Measurements from ENCODE around the gene LAMA5.

LAMA5 gene

GRCh38 chr20:62332989-62333819, 33.9 kb downstream of the LAMA5 start:
- H3K27me3 ChIP-seq (replicated peaks; ENCODE audit: control insufficient read depth, insufficient read depth, low read length), result no peaks in the 10 kb centered on the region
- H3K9ac ChIP-seq (ENCODE audit: low read length), result no peak overlapping the region
- no peaks in the 10 kb centered on the region for H3K4me1 ChIP-seq (ENCODE audit: control insufficient read depth, insufficient read depth, low read length)
- no peaks in the 10 kb centered on the region for H3K9me3 ChIP-seq (ENCODE audit: control insufficient read depth, low read length)
- no peak for DNase-seq (ENCODE audit: low read depth)
- H3K4me3 ChIP-seq (ENCODE audit: low read length), result no peak overlapping the region
- no peaks in the 10 kb centered on the region for H3K36me3 ChIP-seq (ENCODE audit: control insufficient read depth, insufficient read depth, low read length, severe bottlenecking)

GRCh38 chr20:62332421-62332820, 34.7 kb downstream of the LAMA5 start:
- Histone ChIP-seq H3K4me3 (ENCODE audit: low read length) (no peak overlapping the region), H3K4me1 (ENCODE audit: control insufficient read depth, insufficient read depth, low read length) (no peaks in the 10 kb centered on the region), H3K36me3 (ENCODE audit: control insufficient read depth, insufficient read depth, low read length, severe bottlenecking) (peaks cover 2% of the 10 kb centered on the region), H3K27me3 (replicated peaks; ENCODE audit: control insufficient read depth, insufficient read depth, low read length) (no peaks in the 10 kb centered on the region), H3K9ac (ENCODE audit: low read length) (no peak overlapping the region), H3K9me3 (ENCODE audit: control insufficient read depth, low read length) (no peaks in the 10 kb centered on the region)
- no peak for DNase-seq (ENCODE audit: low read depth)

GRCh38 chr20:62331347-62331746, 35.8 kb downstream of the LAMA5 start:
- DNase-seq (ENCODE audit: low read depth), result no peak
- H3K4me1 ChIP-seq (ENCODE audit: control insufficient read depth, insufficient read depth, low read length), result no peaks in the 10 kb centered on the region
- no peaks in the 10 kb centered on the region for H3K27me3 ChIP-seq (replicated peaks; ENCODE audit: control insufficient read depth, insufficient read depth, low read length)
- no peak overlapping the region for H3K4me3 ChIP-seq (ENCODE audit: low read length)
- H3K9me3 ChIP-seq (ENCODE audit: control insufficient read depth, low read length), result no peaks in the 10 kb centered on the region
- peaks cover 5% of the 10 kb centered on the region for H3K36me3 ChIP-seq (ENCODE audit: control insufficient read depth, insufficient read depth, low read length, severe bottlenecking)
- no peak overlapping the region for H3K9ac ChIP-seq (ENCODE audit: low read length)

GRCh38 chr20:62330576-62331317, 36.4 kb downstream of the LAMA5 start:
- Histone ChIP-seq H3K27me3 (replicated peaks; ENCODE audit: control insufficient read depth, insufficient read depth, low read length) (no peaks in the 10 kb centered on the region), H3K4me1 (ENCODE audit: control insufficient read depth, insufficient read depth, low read length) (no peaks in the 10 kb centered on the region), H3K4me3 (ENCODE audit: low read length) (no peak overlapping the region), H3K36me3 (ENCODE audit: control insufficient read depth, insufficient read depth, low read length, severe bottlenecking) (peaks cover 5% of the 10 kb centered on the region), H3K9ac (ENCODE audit: low read length) (no peak overlapping the region), H3K9me3 (ENCODE audit: control insufficient read depth, low read length) (no peaks in the 10 kb centered on the region)
- DNase-seq (ENCODE audit: low read depth), result no peak

GRCh38 chr20:62329389-62330377, 37.4 kb downstream of the LAMA5 start:
- H3K36me3 ChIP-seq (ENCODE audit: control insufficient read depth, insufficient read depth, low read length, severe bottlenecking), result peaks cover 10% of the 10 kb centered on the region

GRCh38 chr20:62328684-62329388, 38.3 kb downstream of the LAMA5 start:
- H3K36me3 ChIP-seq (ENCODE audit: control insufficient read depth, insufficient read depth, low read length, severe bottlenecking), result peaks cover 10% of the 10 kb centered on the region
- H3K9me3 ChIP-seq (ENCODE audit: control insufficient read depth, low read length), result no peaks in the 10 kb centered on the region
- H3K27me3 ChIP-seq (replicated peaks; ENCODE audit: control insufficient read depth, insufficient read depth, low read length), result no peaks in the 10 kb centered on the region
- no peak overlapping the region for H3K9ac ChIP-seq (ENCODE audit: low read length)
- DNase-seq (ENCODE audit: low read depth), result no peak
- no peaks in the 10 kb centered on the region for H3K4me1 ChIP-seq (ENCODE audit: control insufficient read depth, insufficient read depth, low read length)
- no peak overlapping the region for H3K4me3 ChIP-seq (ENCODE audit: low read length)

More at GRCh38 chr20:62329389-62330377, 37.4 kb downstream of the LAMA5 start:
- Histone ChIP-seq H3K4me3 (ENCODE audit: low read length) (no peak overlapping the region), H3K9me3 (ENCODE audit: control insufficient read depth, low read length) (no peaks in the 10 kb centered on the region), H3K4me1 (ENCODE audit: control insufficient read depth, insufficient read depth, low read length) (no peaks in the 10 kb centered on the region), H3K9ac (ENCODE audit: low read length) (no peak overlapping the region), H3K27me3 (replicated peaks; ENCODE audit: control insufficient read depth, insufficient read depth, low read length) (no peaks in the 10 kb centered on the region)
- DNase-seq (ENCODE audit: low read depth), result no peak

- no peaks in the 10 kb centered on the region for H3K9me3 ChIP-seq (ENCODE audit: control insufficient read depth, low read length)
- no peak overlapping the region for H3K4me3 ChIP-seq (ENCODE audit: low read length)
- no peak for DNase-seq (ENCODE audit: low read depth)
- no peaks in the 10 kb centered on the region for H3K4me1 ChIP-seq (ENCODE audit: control insufficient read depth, insufficient read depth, low read length)
- H3K9ac ChIP-seq (ENCODE audit: low read length), result no peak overlapping the region
- H3K36me3 ChIP-seq (ENCODE audit: control insufficient read depth, insufficient read depth, low read length, severe bottlenecking), result peaks cover 10% of the 10 kb centered on the region
- H3K27me3 ChIP-seq (replicated peaks; ENCODE audit: control insufficient read depth, insufficient read depth, low read length), result no peaks in the 10 kb centered on the region
These were observed 39.2 kb downstream of the LAMA5 start for GRCh38 chr20:62327726-62328495.

GRCh38 chr20:62326959-62327725, 40.0 kb downstream of the LAMA5 start:
- no peak for DNase-seq (ENCODE audit: low read depth)
- Histone ChIP-seq H3K27me3 (replicated peaks; ENCODE audit: control insufficient read depth, insufficient read depth, low read length) (no peaks in the 10 kb centered on the region), H3K4me1 (ENCODE audit: control insufficient read depth, insufficient read depth, low read length) (no peaks in the 10 kb centered on the region), H3K4me3 (ENCODE audit: low read length) (no peak overlapping the region), H3K36me3 (ENCODE audit: control insufficient read depth, insufficient read depth, low read length, severe bottlenecking) (peaks cover 10% of the 10 kb centered on the region), H3K9me3 (ENCODE audit: control insufficient read depth, low read length) (no peaks in the 10 kb centered on the region), H3K9ac (ENCODE audit: low read length) (no peak overlapping the region)

- Histone ChIP-seq H3K9ac (ENCODE audit: low read length) (no peak overlapping the region), H3K9me3 (ENCODE audit: control insufficient read depth, low read length) (no peaks in the 10 kb centered on the region), H3K36me3 (ENCODE audit: control insufficient read depth, insufficient read depth, low read length, severe bottlenecking) (peaks cover 10% of the 10 kb centered on the region), H3K4me3 (ENCODE audit: low read length) (no peak overlapping the region), H3K27me3 (replicated peaks; ENCODE audit: control insufficient read depth, insufficient read depth, low read length) (no peaks in the 10 kb centered on the region), H3K4me1 (ENCODE audit: control insufficient read depth, insufficient read depth, low read length) (no peaks in the 10 kb centered on the region)
- DNase-seq (ENCODE audit: low read depth), result no peak
These were observed 40.6 kb downstream of the LAMA5 start for GRCh38 chr20:62326559-62326958.
